ENCODE data around the gene AURKAIP1.

The AURKAIP1 gene

GRCh38 chr1:1359664-1360468, 15.1 kb downstream of the AURKAIP1 start:
- no peak for DNase-seq

DNA sequence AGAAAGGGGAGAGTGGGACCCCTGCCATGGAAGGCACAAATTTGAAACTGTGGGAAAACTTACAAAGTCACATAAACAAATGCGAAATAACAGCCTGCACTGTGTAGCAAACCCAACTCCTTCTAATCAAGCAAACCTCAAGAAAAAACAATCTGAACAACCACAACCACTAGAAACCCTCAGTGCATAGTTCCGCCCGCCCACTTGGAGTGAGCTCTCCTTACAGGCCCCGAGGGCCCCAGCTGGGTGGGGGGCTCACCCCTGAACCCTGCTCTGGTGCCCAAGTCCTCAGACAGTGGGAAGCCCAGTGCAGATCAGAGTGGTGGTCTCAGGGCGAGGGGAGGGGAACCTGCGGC, 15.7 kb downstream of the AURKAIP1 start:
- no peak for DNase-seq

DNA sequence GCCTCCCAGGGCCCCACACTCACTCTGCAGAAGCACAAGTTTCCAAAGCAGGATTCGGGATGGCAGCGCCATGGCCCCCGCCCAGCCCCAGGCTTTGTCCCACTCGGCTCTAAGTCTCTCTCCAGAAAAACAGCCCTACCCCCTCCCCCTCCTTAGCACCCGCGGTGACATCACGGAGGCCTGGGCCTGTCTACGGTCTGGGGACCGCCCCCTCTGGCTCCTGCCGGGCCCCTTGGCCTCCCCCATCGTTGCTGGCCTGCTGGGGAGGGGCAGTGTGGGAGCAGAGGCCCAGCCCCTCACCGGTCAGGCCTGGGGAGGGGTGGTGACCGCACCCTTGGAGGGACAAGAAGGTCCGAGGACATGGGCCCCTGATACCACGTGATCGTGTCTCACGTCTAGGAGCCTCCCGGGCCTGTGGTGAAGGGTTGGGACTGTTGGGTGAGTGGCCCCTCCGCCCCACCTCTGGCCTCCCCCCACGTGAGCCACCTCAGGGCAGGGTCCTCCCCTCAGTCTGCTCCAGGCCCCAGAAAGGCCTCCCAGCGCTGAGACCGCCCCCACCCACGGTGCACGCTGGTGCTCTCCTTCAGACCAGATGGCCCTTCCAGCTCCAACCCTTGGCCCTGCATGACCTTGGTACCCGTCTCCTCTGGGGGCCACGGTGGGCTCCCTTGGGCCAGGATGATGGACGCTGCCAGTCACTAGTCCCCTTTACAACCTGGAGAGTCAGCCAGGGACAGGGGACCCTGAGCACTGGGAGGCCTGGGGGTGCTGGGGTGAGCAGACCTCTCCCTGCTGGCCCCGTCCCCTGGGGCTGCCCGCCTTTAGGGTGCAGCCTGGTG, 16.4 kb downstream of the AURKAIP1 start, which contains the start of gene MXRA8:
MXRA8 (minus strand) TSS at position 123 of the 839 bp plus-strand sequence; CDS start at position 72, 51 bp downstream.
- DNase-seq, result no peak

GRCh38 chr1:1357871-1358432, 17.1 kb downstream of the AURKAIP1 start:
- no peak for DNase-seq

DNA sequence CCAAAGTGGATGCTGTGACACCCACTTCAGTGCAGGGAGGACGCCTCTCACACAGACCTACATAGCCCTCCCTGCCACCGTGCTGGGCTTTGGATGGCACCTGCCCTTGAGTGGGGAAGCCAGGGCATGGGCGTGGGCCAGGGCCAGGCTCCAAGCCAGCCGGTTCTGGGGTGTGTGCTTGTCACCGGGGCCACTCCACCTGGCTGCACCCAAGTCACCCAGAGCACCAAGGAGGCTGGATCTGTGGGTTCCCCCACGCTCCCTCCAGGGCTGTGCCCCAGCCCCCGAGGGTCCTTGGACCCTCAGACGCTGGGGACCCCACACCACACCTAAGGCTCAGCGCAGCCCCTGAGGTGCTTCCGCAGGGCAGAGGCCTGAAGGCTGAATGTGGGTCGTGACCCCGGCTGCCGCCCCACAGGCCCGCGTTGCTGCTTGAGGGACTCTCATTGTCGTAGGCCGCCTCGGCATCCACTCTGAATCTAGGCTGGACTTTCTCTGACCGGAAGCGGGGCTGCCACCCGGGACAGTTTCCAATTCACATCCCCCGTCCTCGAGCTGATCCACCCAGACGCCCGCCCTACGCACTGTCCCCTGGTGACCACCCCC, 18.1 kb downstream of the AURKAIP1 start:
- no peak for DNase-seq

DNA sequence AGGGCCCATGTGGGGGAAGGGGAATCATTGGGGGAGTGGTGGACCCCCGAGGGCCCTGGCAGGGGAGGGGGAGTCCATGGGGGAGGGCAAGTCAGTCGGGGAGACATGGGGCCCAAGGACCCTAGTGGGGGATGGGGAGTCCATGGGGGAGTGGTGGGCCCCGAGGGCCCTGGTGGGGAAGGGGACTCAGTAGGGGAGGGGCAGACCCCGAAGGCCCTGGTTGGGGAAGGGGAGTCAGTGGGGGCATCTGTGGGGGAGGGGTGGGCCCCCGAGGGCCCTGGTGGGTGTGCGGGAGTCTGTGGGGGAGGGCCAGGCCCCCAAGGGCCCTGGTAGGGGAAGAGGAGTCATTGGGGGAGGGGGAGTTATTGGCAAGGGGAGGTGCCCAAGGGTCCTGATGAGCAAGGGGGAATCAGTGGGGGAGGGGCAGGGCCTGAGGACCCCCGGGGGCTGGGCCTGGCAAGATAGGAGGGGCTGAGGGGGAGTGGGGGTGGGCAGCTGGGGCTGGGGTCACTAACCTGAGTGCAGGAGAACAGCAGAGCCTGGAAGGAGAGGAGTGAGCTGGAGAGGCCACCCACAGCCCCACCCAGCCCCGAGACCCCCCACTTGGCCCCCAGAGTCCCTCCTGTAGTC, 18.7 kb downstream of the AURKAIP1 start:
- DNase-seq, result no peak

GRCh38 chr1:1355416-1355815, 19.6 kb downstream of the AURKAIP1 start:
- DNase-seq, result no peak

DNA sequence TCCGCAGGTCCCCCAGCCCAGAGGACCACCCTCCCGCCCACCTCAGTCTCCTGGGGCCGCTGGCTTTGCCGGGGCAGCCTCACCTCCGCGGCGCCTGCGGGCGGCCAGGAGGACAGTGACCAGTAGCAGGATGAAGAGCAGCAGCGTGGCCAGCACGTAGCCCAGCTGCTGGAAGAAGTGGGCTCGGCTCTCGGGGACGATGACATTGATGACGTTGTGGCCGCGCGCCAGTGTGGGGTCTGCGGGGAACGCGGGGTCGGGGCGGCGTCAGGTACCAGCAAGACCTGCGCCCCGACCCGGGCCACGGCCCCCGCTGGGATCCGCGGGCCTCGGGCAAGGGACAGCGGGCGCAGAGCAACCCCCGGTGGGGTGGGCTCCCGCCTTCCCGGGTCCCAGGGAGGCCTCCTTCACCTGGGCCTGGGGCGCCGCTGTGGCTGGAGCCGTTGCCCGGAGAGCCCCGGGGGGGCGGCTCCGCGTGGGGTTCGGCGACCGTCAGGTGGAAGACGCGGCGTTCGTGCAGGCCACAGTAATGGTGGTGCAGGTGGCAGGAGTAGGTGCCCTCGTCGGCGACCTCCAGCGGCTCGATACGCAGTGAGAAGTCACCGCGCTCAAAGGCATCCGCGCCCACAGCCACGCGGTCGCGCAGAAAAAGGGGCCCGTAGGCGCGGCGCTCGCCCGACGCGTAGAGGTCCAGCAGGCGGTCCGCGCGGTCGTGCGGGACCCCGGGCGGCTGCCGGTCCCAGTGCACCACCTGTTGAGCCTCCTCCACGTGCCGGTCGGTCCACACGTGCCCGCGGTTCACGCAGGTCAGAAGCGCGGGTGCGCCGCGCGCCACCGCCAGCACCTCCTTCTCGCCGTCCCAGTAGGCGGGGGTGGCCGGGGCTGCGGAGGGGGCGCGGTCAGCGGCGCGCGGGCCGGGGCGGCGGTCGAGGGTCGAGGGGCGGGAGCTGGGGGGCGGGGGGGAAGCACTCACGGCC, 20.4 kb downstream of the AURKAIP1 start:
- no peak for DNase-seq

- no peak for DNase-seq
Observed at GRCh38 chr1:1353389-1354151, 21.4 kb downstream of the AURKAIP1 start.

DNA sequence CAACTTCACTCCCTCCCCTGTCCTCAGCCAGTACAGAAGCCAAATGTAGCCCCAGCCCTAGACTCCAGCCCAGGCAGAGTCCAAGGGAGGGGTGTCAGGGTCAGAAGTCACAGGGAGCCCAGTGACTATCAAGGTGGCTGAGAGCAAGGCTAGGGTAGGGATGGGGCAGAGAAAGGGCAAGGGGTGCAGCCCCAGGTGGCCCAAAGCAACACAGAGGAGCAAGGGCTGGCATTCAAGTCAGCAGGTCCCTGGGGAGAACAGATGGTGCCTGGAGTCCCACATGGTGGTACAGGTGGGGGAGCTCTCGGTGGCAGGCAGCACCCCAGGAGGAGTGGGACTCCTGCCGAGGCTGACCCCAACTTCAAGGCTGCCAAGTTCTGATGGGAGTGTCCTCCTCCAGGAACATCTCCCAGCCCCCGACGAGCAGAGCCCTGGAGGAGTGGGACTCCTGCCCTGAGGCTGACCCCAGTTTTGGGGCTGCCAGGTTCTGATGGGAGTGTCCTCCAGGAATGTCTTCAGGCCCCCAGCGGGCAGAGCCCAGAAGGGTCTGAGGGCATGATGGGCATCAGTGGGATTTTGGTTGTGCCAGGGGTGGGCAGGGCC, 22.1 kb downstream of the AURKAIP1 start:
- no peak for DNase-seq

- DNase-seq, result no peak
Observed at GRCh38 chr1:1351511-1352427, 23.2 kb downstream of the AURKAIP1 start.

GRCh38 chr1:1349256-1350012, 25.6 kb downstream of the AURKAIP1 start, which contains the start of gene DVL1:
DVL1 (minus strand) TSS chr1:1349418; CDS start chr1:1349065, 353 bp downstream.
- no peak for DNase-seq

DNA sequence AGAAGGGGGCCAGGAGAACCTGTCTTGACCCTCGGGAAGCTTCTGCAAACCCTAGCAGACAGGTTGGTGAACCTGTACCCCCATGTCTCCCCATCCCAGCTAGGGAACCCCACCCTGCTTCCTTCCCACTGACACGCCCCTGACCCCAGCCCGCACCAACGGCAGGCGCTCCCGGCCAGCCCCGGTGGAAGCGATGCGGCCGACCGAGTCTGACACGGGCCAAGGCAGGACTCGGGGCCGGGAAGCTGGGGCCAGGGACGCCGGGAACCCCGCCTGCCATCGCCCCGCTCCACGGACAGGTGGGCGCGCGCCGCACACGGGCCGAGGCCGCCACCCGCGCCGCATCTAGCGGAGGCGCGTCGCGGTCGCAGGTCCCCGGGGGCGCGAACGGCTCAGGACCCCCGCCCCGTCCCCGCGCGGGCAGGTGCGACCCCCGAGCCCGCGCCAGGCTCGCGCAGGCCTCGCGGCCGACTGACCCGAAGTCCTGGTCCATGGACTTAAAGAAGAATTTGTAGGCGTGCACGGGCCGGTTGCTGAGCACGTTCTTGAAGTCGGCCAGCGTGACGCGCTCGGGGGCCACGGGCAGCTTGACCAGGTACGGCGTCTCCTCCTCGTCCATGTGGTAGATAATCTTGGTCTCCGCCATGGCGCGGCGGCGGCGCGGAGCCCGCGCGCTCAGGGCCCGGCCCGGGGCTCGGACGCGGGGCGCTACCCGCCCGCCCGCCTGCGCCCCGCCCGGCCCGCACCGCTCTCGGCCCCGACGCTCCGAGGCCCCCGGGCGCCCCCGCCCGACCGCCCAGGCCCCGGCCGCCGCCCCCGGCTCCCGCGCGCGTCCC, 26.4 kb downstream of the AURKAIP1 start:
- no peak for DNase-seq

DNA sequence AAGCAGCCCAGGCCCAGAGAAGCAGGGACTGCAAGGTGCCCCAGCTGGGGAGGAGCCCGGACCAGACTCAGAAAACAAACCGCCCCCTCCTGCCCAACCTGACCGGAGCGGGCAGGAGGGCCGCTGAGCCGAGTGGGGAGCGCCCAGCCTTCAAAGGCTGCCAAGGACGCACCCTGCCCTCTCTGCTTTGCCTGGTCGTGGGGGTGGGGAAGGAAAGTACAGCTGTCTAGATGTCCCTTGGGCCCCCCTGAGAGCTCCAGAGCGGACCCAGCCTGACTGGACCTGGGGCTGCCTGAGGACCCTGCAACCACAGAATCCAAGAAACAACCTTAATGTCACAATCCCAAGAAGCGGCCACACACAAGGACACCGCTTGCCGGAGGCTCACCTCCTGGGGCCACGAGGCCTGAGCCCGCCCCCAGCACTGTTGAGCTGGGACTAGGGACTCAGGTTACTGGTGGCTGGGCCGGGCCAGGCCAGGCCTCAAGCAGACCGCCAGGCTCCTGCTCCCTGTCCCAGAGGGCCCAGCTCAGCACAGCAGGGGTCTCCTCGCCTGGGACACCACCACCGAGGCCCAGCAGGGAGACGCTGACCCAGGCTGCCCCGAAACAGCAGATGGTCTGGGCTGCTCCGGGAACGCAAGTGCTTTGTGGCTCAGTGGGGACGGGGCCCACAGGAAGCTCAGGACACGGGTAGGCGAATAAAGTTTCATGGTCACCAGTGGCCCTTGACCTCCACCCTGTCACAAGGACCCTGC, 27.2 kb downstream of the AURKAIP1 start:
- DNase-seq, result no peak

GRCh38 chr1:1347026-1347595, 27.9 kb downstream of the AURKAIP1 start:
- no peak for DNase-seq

DNA sequence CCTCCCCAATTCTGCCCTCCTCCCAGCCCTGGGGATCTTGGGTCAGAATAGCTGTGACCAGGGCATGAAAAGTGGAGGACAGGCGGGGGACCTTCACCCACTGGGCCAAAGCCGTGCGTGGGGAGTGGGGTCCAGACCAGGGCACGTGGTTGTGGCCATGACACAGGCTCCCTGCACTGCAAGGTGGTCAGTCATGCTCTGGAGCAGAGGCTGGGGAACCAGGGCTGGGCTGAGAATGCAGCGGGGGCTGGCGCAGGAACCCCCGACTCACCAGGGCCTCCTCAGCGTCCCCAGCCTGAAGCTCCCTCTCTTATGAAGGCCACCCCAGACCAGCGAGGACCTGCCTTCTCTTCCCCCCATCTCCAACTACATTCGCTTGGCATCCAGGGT, 28.5 kb downstream of the AURKAIP1 start:
- DNase-seq, result no peak
